ENCODE data around the gene POLR3B. TPM values are rescaled to one million over a fixed set of nuclear protein-coding genes. Genes with fewer than 3 reads are reported as not detected.

Gene POLR3B
- total and polyA plus RNA-seq, 9 of the 15 experiments (the other 6 are each of a cell fraction or from before 2014, with no cell fraction given) = 7.6 to 17.9 (median 14.4) TPM

GRCh38 chr12:106433055-106433454 is 75.5 kb downstream of the POLR3B start:
- ChIA-PET POLR2A (interaction anchor here (0.5 kb wide), 1 partner anchor 322 kb away, joined by 3 read pairs; no protein-coding TSS in a partner anchor), CTCF (ENCODE audit: low intra/inter-chr PET ratio) (no interaction called here)
- TF ChIP-seq SLC30A9 (CRISPR knock-in tag; IDR thresholded peaks at IDR 0.05) = no peak
- TF ChIP-seq TCF7 (IDR thresholded peaks at IDR 0.05; ENCODE audit: borderline replicate concordance) = no peak
- no peak for TF ChIP-seq NELFE (IDR thresholded peaks at IDR 0.05; ENCODE audit: insufficient read depth, insufficient read length)
- no peak for TF ChIP-seq ZNF23 (CRISPR knock-in tag; IDR thresholded peaks at IDR 0.05)
- no peak for TF ChIP-seq ELF4 (CRISPR knock-in tag; IDR thresholded peaks at IDR 0.05)
- no peak for TF ChIP-seq CHD4 (IDR thresholded peaks at IDR 0.05; ENCODE audit: insufficient read depth, insufficient replicate concordance, low read depth, low read length, poor library complexity, severe bottlenecking)
- TF ChIP-seq ZBED1 (IDR thresholded peaks at IDR 0.05) = no peak
- TF ChIP-seq ZBTB33 (CRISPR knock-in tag; IDR thresholded peaks at IDR 0.05) = no peak
- no peak for TF ChIP-seq PPARD (CRISPR knock-in tag; IDR thresholded peaks at IDR 0.05)
- in situ Hi-C loops (cut with MboI) (no loop called here), intact Hi-C loops (cut with micrococcal nuclease) (no loop called here)
- no peak for ATAC-seq
- Histone ChIP-seq H3K9me3 (replicated peaks; ENCODE audit: control insufficient read depth, insufficient read depth, low read depth, low read length) (no peaks in the 10 kb centered on the region), H3K4me1 (replicated peaks in 1 of 2; ENCODE audit: control insufficient read depth in 2 of 2, insufficient read depth in 2 of 2, low read length in 2 of 2) (no peaks in the 10 kb centered on the region), H3K9ac (ENCODE audit: insufficient read depth in 1 of 2, low read depth in 2 of 2, low read length in 2 of 2) (no peak overlapping the region), H3K27me3 (ENCODE audit: control insufficient read depth in 2 of 2, insufficient read depth in 2 of 2, low read length in 2 of 2) (no peaks in the 10 kb centered on the region), H3K36me3 (ENCODE audit: control insufficient read depth, insufficient read depth, low read length) (peaks cover 46% of the 10 kb centered on the region; the same call in 1 of the 3 replicates), H3K79me2 (ENCODE audit: control insufficient read depth, insufficient read depth, low read length) (no peaks in the 10 kb centered on the region), H2AFZ (ENCODE audit: low read depth, low read length) (no peak overlapping the region), H3K4me3 (no peak overlapping the region), H3K9me1 (ENCODE audit: control insufficient read depth, insufficient read depth, low read length) (no peaks in the 10 kb centered on the region), H3K4me2 (ENCODE audit: insufficient read depth, low read length) (no peak overlapping the region), H4K20me1 (replicated peaks; ENCODE audit: control insufficient read depth, insufficient read depth, low read length) (no peaks in the 10 kb centered on the region), H3K27ac (ENCODE audit: extremely low read depth, low read depth, low read length) (no peak overlapping the region)
- WGBS (ENCODE audit: insufficient coverage, low coverage, missing lambda C conversion rate) = 69% methylated on average over 2 of the region's 2 CpGs
- no TSS peak for BruUV-seq (replicated peaks)
- no peak for FAIRE-seq
- DNase-seq (ENCODE audit: extremely low read depth in 1 of 4, low spot score in 3 of 4) = no peak

Measured in K562 (cell line).